ENCODE measurements around the gene GIMAP8. TPM values are rescaled to one million over a fixed set of nuclear protein-coding genes. Genes with fewer than 3 reads are reported as not detected.

Gene GIMAP8
- total RNA-seq, 2 experiments from 2014 or later, result 2.9 to 3.8 TPM

DNA sequence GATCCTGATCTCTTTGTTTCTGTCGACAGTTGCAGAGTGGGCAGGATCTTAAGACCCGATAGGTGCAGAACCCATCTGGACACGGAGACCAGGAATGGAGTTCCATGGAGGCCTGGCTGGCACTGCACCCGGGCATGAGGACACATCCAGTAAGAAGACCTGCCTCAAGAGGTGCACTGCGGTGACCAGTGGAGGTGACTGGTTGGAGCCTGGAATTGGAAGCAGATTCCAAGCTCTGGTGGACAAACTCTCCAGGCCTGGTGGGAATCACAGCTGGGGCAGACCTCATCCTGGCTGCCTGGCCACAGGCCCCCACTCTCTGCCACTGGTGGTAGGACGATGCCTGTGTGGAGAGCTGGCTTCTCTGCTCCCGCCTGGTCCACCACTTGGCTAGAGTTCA is 40.3 kb upstream of the GIMAP8 start:
- peaks cover 51% of the 10 kb centered on the region for H3K36me3 Mint-ChIP-seq (ENCODE audit: low read depth)
- Histone ChIP-seq H3K27me3 (ENCODE audit: control insufficient read depth in 1 of 2, insufficient read depth in 2 of 2, low read length in 2 of 2) (no peaks in the 10 kb centered on the region), H3K4me1 (ENCODE audit: insufficient read depth, low read length) (peaks cover 21% of the 10 kb centered on the region), H3K4me3 (ENCODE audit: low read length) (no peak overlapping the region), H3K27ac (ENCODE audit: low read depth in 1 of 2, low read length in 2 of 2) (no peak overlapping the region), H3K36me3 (ENCODE audit: insufficient read depth, low read length) (peaks cover 27% of the 10 kb centered on the region), H3K9me3 (ENCODE audit: control insufficient read depth in 1 of 2, insufficient read depth in 1 of 2, low read length in 2 of 2) (no peaks in the 10 kb centered on the region)
- DNase-seq (peak in 1 of 14 experiments; percentile 4), ATAC-seq (ENCODE audit: poor library complexity) (no peak)
- peaks cover 21% of the 10 kb centered on the region for H3K4me1 Mint-ChIP-seq (ENCODE audit: low read depth)
- intact Hi-C loops (cut with DNase I, micrococcal nuclease), result loop anchor here in 1 of 2 experiments (5.0 kb wide), 1 partner anchor 873 kb away; no protein-coding TSS in a partner anchor
- no peaks in the 10 kb centered on the region for H3K9me3 Mint-ChIP-seq
- ChIA-PET POLR2A (no interaction called here), CTCF (no interaction called here)
- no peak overlapping the region for H3K4me3 Mint-ChIP-seq
- TF ChIP-seq, protein P1, sequence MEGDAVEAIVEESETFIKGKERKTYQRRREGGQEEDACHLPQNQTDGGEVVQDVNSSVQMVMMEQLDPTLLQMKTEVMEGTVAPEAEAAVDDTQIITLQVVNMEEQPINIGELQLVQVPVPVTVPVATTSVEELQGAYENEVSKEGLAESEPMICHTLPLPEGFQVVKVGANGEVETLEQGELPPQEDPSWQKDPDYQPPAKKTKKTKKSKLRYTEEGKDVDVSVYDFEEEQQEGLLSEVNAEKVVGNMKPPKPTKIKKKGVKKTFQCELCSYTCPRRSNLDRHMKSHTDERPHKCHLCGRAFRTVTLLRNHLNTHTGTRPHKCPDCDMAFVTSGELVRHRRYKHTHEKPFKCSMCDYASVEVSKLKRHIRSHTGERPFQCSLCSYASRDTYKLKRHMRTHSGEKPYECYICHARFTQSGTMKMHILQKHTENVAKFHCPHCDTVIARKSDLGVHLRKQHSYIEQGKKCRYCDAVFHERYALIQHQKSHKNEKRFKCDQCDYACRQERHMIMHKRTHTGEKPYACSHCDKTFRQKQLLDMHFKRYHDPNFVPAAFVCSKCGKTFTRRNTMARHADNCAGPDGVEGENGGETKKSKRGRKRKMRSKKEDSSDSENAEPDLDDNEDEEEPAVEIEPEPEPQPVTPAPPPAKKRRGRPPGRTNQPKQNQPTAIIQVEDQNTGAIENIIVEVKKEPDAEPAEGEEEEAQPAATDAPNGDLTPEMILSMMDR (IDR thresholded peaks at IDR 0.05), result no peak
- H3K27ac Mint-ChIP-seq, result no peak overlapping the region
- H3K27me3 Mint-ChIP-seq, result no peaks in the 10 kb centered on the region

DNA sequence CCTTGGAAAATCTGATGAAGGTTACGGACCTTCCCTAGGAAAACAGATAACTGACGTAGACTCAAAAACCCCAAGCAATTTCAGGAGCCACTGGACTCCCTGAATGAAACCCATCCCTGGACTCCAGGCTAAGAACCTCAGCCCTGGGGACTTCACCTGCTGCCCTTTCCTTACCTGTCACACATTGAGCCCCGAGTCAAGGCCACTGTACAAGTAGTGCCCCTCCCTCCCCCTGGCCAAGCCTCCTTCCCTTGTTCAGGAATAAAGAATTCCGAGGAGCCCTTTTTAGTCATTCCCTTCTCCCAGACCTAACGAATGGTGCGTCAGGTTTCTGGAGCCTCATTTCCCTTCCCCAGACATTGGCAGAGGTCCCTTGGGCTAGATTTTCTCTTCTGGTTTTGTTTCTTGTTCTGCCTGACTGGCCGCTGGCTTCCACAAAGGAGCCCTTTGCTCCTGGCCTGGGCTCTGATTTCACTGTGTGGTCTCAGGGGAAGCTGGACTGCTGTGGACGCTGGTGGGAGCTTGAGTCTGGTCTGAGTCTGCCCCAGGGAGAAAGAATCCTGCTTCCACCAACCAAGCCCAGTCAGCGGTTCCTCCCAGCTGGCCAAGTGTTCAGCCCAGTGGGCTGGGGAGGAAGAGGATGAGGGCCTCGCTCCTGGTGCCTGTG is 39.6 kb upstream of the GIMAP8 start:
- peak overlapping the region; percentile 51 for H3K27ac Mint-ChIP-seq
- TF ChIP-seq, protein P1 (IDR thresholded peaks at IDR 0.05), result no peak
- H3K4me3 Mint-ChIP-seq, result no peak overlapping the region
- intact Hi-C loops (cut with DNase I, micrococcal nuclease), result loop anchor here in 1 of 2 experiments (5.0 kb wide), 1 partner anchor 874 kb away; no protein-coding TSS in a partner anchor
- H3K4me1 ChIP-seq (ENCODE audit: insufficient read depth, low read length), result peaks cover 18% of the 10 kb centered on the region
- H3K27me3 Mint-ChIP-seq, result no peaks in the 10 kb centered on the region
- H3K36me3 Mint-ChIP-seq (ENCODE audit: low read depth), result peaks cover 46% of the 10 kb centered on the region
- H3K27ac ChIP-seq (ENCODE audit: low read depth in 1 of 2, low read length in 2 of 2), result no peak overlapping the region
- ATAC-seq (ENCODE audit: poor library complexity) (no peak), DNase-seq (no peak)
- peaks cover 17% of the 10 kb centered on the region for H3K4me1 Mint-ChIP-seq (ENCODE audit: low read depth)
- ChIA-PET POLR2A (no interaction called here), CTCF (no interaction called here)
- H3K36me3 ChIP-seq (ENCODE audit: insufficient read depth, low read length), result peaks cover 27% of the 10 kb centered on the region
- H3K9me3 Mint-ChIP-seq, result no peaks in the 10 kb centered on the region
- no peaks in the 10 kb centered on the region for H3K27me3 ChIP-seq (ENCODE audit: control insufficient read depth in 1 of 2, insufficient read depth in 2 of 2, low read length in 2 of 2)
- H3K4me3 ChIP-seq (ENCODE audit: low read length), result no peak overlapping the region
- no peaks in the 10 kb centered on the region for H3K9me3 ChIP-seq (ENCODE audit: control insufficient read depth in 1 of 2, insufficient read depth in 1 of 2, low read length in 2 of 2)

DNA sequence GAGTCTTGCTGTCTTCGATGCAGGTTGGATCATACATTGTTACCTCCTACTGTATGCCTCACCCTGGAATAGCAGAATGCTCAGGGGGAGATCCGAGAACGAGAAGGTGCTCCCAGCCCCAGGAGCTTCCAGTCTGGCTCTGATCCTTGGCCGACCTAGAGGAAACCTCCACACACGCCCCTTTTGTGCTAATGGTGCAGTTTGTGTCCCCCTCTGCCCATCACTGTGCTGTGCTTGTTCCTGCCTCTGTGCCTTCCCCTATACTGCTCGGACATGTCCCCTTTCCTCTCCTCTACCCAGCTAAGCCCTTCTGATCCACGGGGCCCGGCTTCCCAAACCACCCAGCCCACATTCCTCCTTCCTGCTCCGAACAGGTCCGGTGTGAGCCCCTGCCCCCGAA is 38.8 kb upstream of the GIMAP8 start:
- H3K27ac ChIP-seq (ENCODE audit: low read depth in 1 of 2, low read length in 2 of 2), result no peak overlapping the region
- peaks cover 40% of the 10 kb centered on the region for H3K36me3 Mint-ChIP-seq (ENCODE audit: low read depth)
- ChIA-PET CTCF (interaction anchor here (1.0 kb wide), 1 partner anchor 37 kb away, joined by 3 read pairs; no protein-coding TSS in a partner anchor), POLR2A (no interaction called here)
- no peak for DNase-seq
- no peaks in the 10 kb centered on the region for H3K27me3 Mint-ChIP-seq
- peaks cover 10% of the 10 kb centered on the region for H3K4me1 ChIP-seq (ENCODE audit: insufficient read depth, low read length)
- no peaks in the 10 kb centered on the region for H3K9me3 ChIP-seq (ENCODE audit: control insufficient read depth in 1 of 2, insufficient read depth in 1 of 2, low read length in 2 of 2)
- H3K4me1 Mint-ChIP-seq (ENCODE audit: low read depth), result peaks cover 9% of the 10 kb centered on the region
- peak overlapping the region; percentile 51 for H3K27ac Mint-ChIP-seq
- TF ChIP-seq, protein P1 (IDR thresholded peaks at IDR 0.05), result no peak
- no peak for ATAC-seq (ENCODE audit: poor library complexity)
- peaks cover 27% of the 10 kb centered on the region for H3K36me3 ChIP-seq (ENCODE audit: insufficient read depth, low read length)
- H3K9me3 Mint-ChIP-seq, result no peaks in the 10 kb centered on the region
- no peaks in the 10 kb centered on the region for H3K27me3 ChIP-seq (ENCODE audit: control insufficient read depth in 1 of 2, insufficient read depth in 2 of 2, low read length in 2 of 2)
- H3K4me3 Mint-ChIP-seq, result no peak overlapping the region
- intact Hi-C loops (cut with DNase I, micrococcal nuclease), result loop anchor here in 1 of 2 experiments (5.0 kb wide), 1 partner anchor 874 kb away; no protein-coding TSS in a partner anchor
- no peak overlapping the region for H3K4me3 ChIP-seq (ENCODE audit: low read length)

Data from CD4-positive, alpha-beta T cell (primary cell).